CD14-positive monocyte (primary cell): ENCODE results near the gene SCN2A. TPM values are rescaled to one million over a fixed set of nuclear protein-coding genes. Genes with fewer than 3 reads are reported as not detected.

Experiments used
- DNase-seq, 3 donors: peaks; one replicate each; pipeline ENCODE4 v3.0.0-alpha.2; 2011 to 2022
- H2AFZ ChIP-seq: 2 replicates; pipeline ENCODE4 v1.6.0; 2012; ENCODE audit warnings: mild to moderate bottlenecking, low read depth, low read length, inconsistent platforms; ENCODE audit not compliant: insufficient read depth, poor library complexity, severe bottlenecking
- H3K27ac ChIP-seq, 2 donors: 1 replicate in 1 of 2; 2 replicates in 1 of 2; pipeline ENCODE4 v1.5.1; 2012 to 2013; ENCODE audit warnings: low read length in 2 of 2, control low read depth in 1 of 2, inconsistent platforms in 1 of 2, low read depth in 1 of 2, mild to moderate bottlenecking in 1 of 2
- H3K27me3 ChIP-seq, 2 donors: one replicate each; pipeline versions ENCODE4 v1.6.0 to v1.6.1; 2011 to 2013; ENCODE audit warnings: low read length in 2 of 2; ENCODE audit not compliant: control insufficient read depth in 2 of 2, insufficient read depth in 2 of 2
- H3K36me3 ChIP-seq, 2 donors: replicated peaks in 1 of 2; 1 replicate in 1 of 2; 2 replicates in 1 of 2; pipeline versions ENCODE4 v1.5.1 to v1.6.1; 2012 to 2013; ENCODE audit warnings: low read length in 2 of 2, control low read depth in 1 of 2, inconsistent platforms in 1 of 2, mild to moderate bottlenecking in 1 of 2; ENCODE audit not compliant: insufficient read depth in 2 of 2, control insufficient read depth in 1 of 2
- H3K4me1 ChIP-seq, 2 donors: 1 replicate in 1 of 2; 2 replicates in 1 of 2; pipeline versions ENCODE4 v1.5.1 to v1.6.1; 2012 to 2013; ENCODE audit warnings: low read length in 2 of 2, control low read depth in 1 of 2, inconsistent platforms in 1 of 2, mild to moderate bottlenecking in 1 of 2, moderate library complexity in 1 of 2; ENCODE audit not compliant: insufficient read depth in 2 of 2, control insufficient read depth in 1 of 2
- H3K4me2 ChIP-seq: replicated peaks from 2 replicates; pipeline ENCODE3; 2012; ENCODE audit warnings: low read length, moderate library complexity, mild to moderate bottlenecking; ENCODE audit not compliant: poor library complexity, severe bottlenecking; ENCODE audit errors: extremely low read depth
- H3K4me3 ChIP-seq, 3 experiments: fragments of 200-600 bp in 1 of 3; sonication (generic) in 1 of 3; replicated peaks in 1 of 3; 1 replicate in 2 of 3; 2 replicates in 1 of 3; pipeline ENCODE4 v1.5.1; 2011 to 2013; ENCODE audit warnings: low read length in 3 of 3, mild to moderate bottlenecking in 3 of 3, control low read depth in 2 of 3, low read depth in 2 of 3, inconsistent platforms in 1 of 3, moderate library complexity in 1 of 3
- H3K79me2 ChIP-seq: 2 replicates; pipeline ENCODE4 v1.6.0; 2012; ENCODE audit warnings: mild to moderate bottlenecking, control low read depth, inconsistent platforms, low read length, moderate library complexity; ENCODE audit not compliant: insufficient read depth
- H3K9ac ChIP-seq: 2 replicates; pipeline ENCODE4 v1.6.0; 2017; ENCODE audit warnings: low read length, mild to moderate bottlenecking; ENCODE audit not compliant: insufficient read depth, poor library complexity, severe bottlenecking
- H3K9me3 ChIP-seq, 2 donors: replicated peaks in 1 of 2; 1 replicate in 1 of 2; 2 replicates in 1 of 2; pipeline versions ENCODE4 v1.5.1 to v1.6.1; 2012 to 2013; ENCODE audit warnings: low read length in 2 of 2, control low read depth in 1 of 2; ENCODE audit not compliant: control insufficient read depth in 1 of 2, insufficient read depth in 1 of 2
- H4K20me1 ChIP-seq: 2 replicates; pipeline ENCODE4 v1.6.0; 2012; ENCODE audit warnings: mild to moderate bottlenecking, low read length, control low read depth, moderate library complexity; ENCODE audit not compliant: insufficient read depth
- H3K27ac Mint-ChIP-seq, 7 donors: one replicate each; pipeline ENCODE4 v1.8.0; 2020; ENCODE audit warnings: mild to moderate bottlenecking in 7 of 7, mixed read lengths in 7 of 7, moderate library complexity in 6 of 7, inconsistent platforms in 2 of 7
- H3K27me3 Mint-ChIP-seq, 3 donors: one replicate each; pipeline ENCODE4 v1.8.0; 2021 to 2022; ENCODE audit warnings: low read depth in 3 of 3, mild to moderate bottlenecking in 3 of 3, mixed read lengths in 3 of 3, moderate library complexity in 3 of 3, inconsistent platforms in 1 of 3
- H3K36me3 Mint-ChIP-seq, 2 donors: one replicate each; pipeline ENCODE4 v1.8.0; 2020; ENCODE audit warnings: mixed read lengths in 2 of 2, inconsistent platforms in 1 of 2, mild to moderate bottlenecking in 1 of 2
- H3K4me1 Mint-ChIP-seq: one replicate; pipeline ENCODE4 v1.8.0; 2020; ENCODE audit warnings: mild to moderate bottlenecking, mixed read lengths
- H3K4me3 Mint-ChIP-seq, 2 donors: one replicate each; pipeline ENCODE4 v1.8.0; 2020; ENCODE audit warnings: mild to moderate bottlenecking in 2 of 2, mixed read lengths in 2 of 2, moderate library complexity in 1 of 2
- H3K9me3 Mint-ChIP-seq, 7 donors: one replicate each; pipeline ENCODE4 v1.8.0; 2020 to 2022; ENCODE audit warnings: mixed read lengths in 7 of 7, mild to moderate bottlenecking in 6 of 7, moderate library complexity in 6 of 7, inconsistent platforms in 2 of 7
- CTCF ChIP-seq: fragments of 200-600 bp; IDR thresholded peaks from one replicate; pipeline ENCODE4 v1.8.0; 2022; ENCODE audit warnings: antibody characterized with exemption, mild to moderate bottlenecking
- WGBS: methylation state at CpG from one replicate; pipeline ENCODE4 v1.1.5; 2013; ENCODE audit warnings: missing lambda C conversion rate; ENCODE audit not compliant: insufficient coverage; 5-methylcytosine and 5-hydroxymethylcytosine counted together
- intact Hi-C, 2 donors: fragments of 100-400 bp; cut with micrococcal nuclease; formaldehyde crosslinking; loops; one replicate each; pipeline versions ENCODE4 v1.15.0 to v1.15.1; 2023
- polyA plus RNA-seq, 3 donors: library from polyadenylated mRNA; depleted of rRNA in 1 of 3; unstranded in 2 of 3; stranded (reverse) in 1 of 3; fragments of 300-500 nt in 2 of 3; fragments of >200 nt in 1 of 3; fragmentation: Illumina TruSeq in 2 of 3; gene quantifications; 1 replicate in 2 of 3; 2 replicates in 1 of 3; pipeline ENCODE4 v1.2.3, GENCODE V29; 2012 to 2021

The SCN2A gene
- polyA plus RNA-seq, 3 donors: not detected

GRCh38 chr2:165192729-165193128, 46.5 kb upstream of the SCN2A start:
- no peaks in the 10 kb centered on the region for H3K9me3 Mint-ChIP-seq
- H3K36me3 Mint-ChIP-seq: no peaks in the 10 kb centered on the region
- H3K9me3 ChIP-seq: no peaks in the 10 kb centered on the region
- H3K27me3 Mint-ChIP-seq: peaks cover 0 to 2% (median 0%) of the 10 kb centered on the region in 3 donors
- no peak overlapping the region for H3K9ac ChIP-seq
- DNase-seq: no peak
- no peak overlapping the region for H3K27ac Mint-ChIP-seq
- no peaks in the 10 kb centered on the region for H3K79me2 ChIP-seq
- H3K27ac ChIP-seq: no peak overlapping the region
- intact Hi-C loops: no loop called here
- H3K4me1 Mint-ChIP-seq: no peaks in the 10 kb centered on the region
- H2AFZ ChIP-seq: no peak overlapping the region
- H3K36me3 ChIP-seq: no peaks in the 10 kb centered on the region
- H3K4me3 Mint-ChIP-seq: no peak overlapping the region
- H3K4me2 ChIP-seq: no peak overlapping the region
- no peaks in the 10 kb centered on the region for H3K27me3 ChIP-seq
- no CpG with 5 or more reads among the region's 2 CpGs for WGBS
- no peak for TF ChIP-seq CTCF
- no peaks in the 10 kb centered on the region for H3K4me1 ChIP-seq
- no peaks in the 10 kb centered on the region for H4K20me1 ChIP-seq
- H3K4me3 ChIP-seq: no peak overlapping the region

- H3K9me3 ChIP-seq: no peaks in the 10 kb centered on the region
- no peak overlapping the region for H3K4me3 Mint-ChIP-seq
- no peak overlapping the region for H3K4me2 ChIP-seq
- no peaks in the 10 kb centered on the region for H3K36me3 Mint-ChIP-seq
- intact Hi-C loops: no loop called here
- H3K79me2 ChIP-seq: no peaks in the 10 kb centered on the region
- no peak overlapping the region for H3K27ac ChIP-seq
- no peak overlapping the region for H3K27ac Mint-ChIP-seq
- no peaks in the 10 kb centered on the region for H3K4me1 ChIP-seq
- no peak overlapping the region for H3K9ac ChIP-seq
- no peaks in the 10 kb centered on the region for H3K9me3 Mint-ChIP-seq
- H3K4me3 ChIP-seq: no peak overlapping the region
- H3K4me1 Mint-ChIP-seq: no peaks in the 10 kb centered on the region
- H4K20me1 ChIP-seq: no peaks in the 10 kb centered on the region
- 90% methylated on average over 2 of the region's 4 CpGs for WGBS
- H3K36me3 ChIP-seq: no peaks in the 10 kb centered on the region
- H3K27me3 ChIP-seq: no peaks in the 10 kb centered on the region
- peaks cover 0 to 2% (median 0%) of the 10 kb centered on the region in 3 donors for H3K27me3 Mint-ChIP-seq
- no peak overlapping the region for H2AFZ ChIP-seq
- no peak for DNase-seq
- no peak for TF ChIP-seq CTCF
These were observed 45.9 kb upstream of the SCN2A start for GRCh38 chr2:165193178-165193777.
